Left lung (tissue), 10 donors: ENCODE measurements around the gene HOXA6. TPM values are rescaled to one million over a fixed set of nuclear protein-coding genes. Genes with fewer than 3 reads are reported as not detected.

Experiments
- ATAC-seq: fragments of 200-7000 bp; cut with Tn5 transposase; one replicate; pipeline ENCODE4 v1.9.1; 2020; ENCODE audit warnings: moderate library complexity
- DNase-seq, 4 donors: peaks; one replicate each; pipeline ENCODE4 v3.0.0-alpha.2; 2013 to 2020
- H3K27ac ChIP-seq, 2 donors: fragments of 200-600 bp; sonication (generic) in 1 of 2; one replicate each; pipeline versions ENCODE4 v1.5.0 to v1.8.0; 2020 to 2021
- H3K27me3 ChIP-seq, 2 donors: fragments of 200-600 bp; sonication (generic) in 1 of 2; one replicate each; pipeline versions ENCODE4 v1.5.0 to v1.8.0; 2020 to 2021
- H3K36me3 ChIP-seq, 2 donors: fragments of 200-600 bp; sonication (generic) in 1 of 2; one replicate each; pipeline versions ENCODE4 v1.5.0 to v1.8.0; 2020 to 2021
- H3K4me1 ChIP-seq, 2 donors: fragments of 200-600 bp; one replicate each; pipeline ENCODE4 v1.8.0; 2021
- H3K4me3 ChIP-seq, 2 donors: fragments of 200-600 bp; sonication (generic) in 1 of 2; one replicate each; pipeline versions ENCODE4 v1.5.0 to v1.8.0; 2020 to 2021; ENCODE audit warnings: mild to moderate bottlenecking in 1 of 2
- H3K9me3 ChIP-seq, 2 donors: fragments of 200-600 bp; sonication (generic) in 1 of 2; one replicate each; pipeline versions ENCODE4 v1.5.0 to v1.8.0; 2020 to 2021
- CTCF ChIP-seq, 2 donors: fragments of 200-600 bp; sonication (generic) in 1 of 2; IDR thresholded peaks; one replicate each; pipeline versions ENCODE4 v1.5.0 to v1.8.0; 2021; ENCODE audit warnings: antibody characterized with exemption in 2 of 2
- intact Hi-C, 2 donors: fragments of 100-400 bp; cut with DNase I; formaldehyde crosslinking; loops; one replicate each; pipeline versions ENCODE4 v1.11.2 to v1.14.2; 2022
- polyA plus RNA-seq, 6 donors: library from polyadenylated mRNA; unstranded; fragments of 120-200 nt; gene quantifications; one replicate each; pipeline ENCODE4 v1.2.1, GENCODE V29; 2013; ENCODE audit not compliant: insufficient read length in 6 of 6
- total RNA-seq, 2 donors: library from RNA; stranded (reverse); fragmentation: NEBNext Ultra II Directional; extraction: Animal tissue kit (Norgen Biotek cat#: 25700); gene quantifications; one replicate each; pipeline ENCODE4 v1.2.1, GENCODE V29; 2021
- donor health status: DM: no; HTN: yes; CAD: no.
- donor health status: DM: no; HTN: no; CAD: no.

The HOXA6 gene
- total and polyA plus RNA-seq, 8 donors: 3.5 to 16.2 (median 14.2) TPM

GRCh38 chr7:27174874-27175625, 27.5 kb upstream of the HOXA6 start:
- Histone ChIP-seq H3K4me1 (peaks cover 6 to 44% of the 10 kb centered on the region in 2 donors), H3K27me3 (peaks cover 100% of the 10 kb centered on the region in 2 donors), H3K9me3 (no peaks in the 10 kb centered on the region), H3K4me3 (no peak overlapping the region), H3K27ac (no peak overlapping the region), H3K36me3 (no peaks in the 10 kb centered on the region)
- intact Hi-C loops: no loop called here
- no peak for TF ChIP-seq CTCF (IDR thresholded peaks at IDR 0.05)
- ATAC-seq: no peak
- DNase-seq: peak in 1 of 4 donors; percentile 14

DNA sequence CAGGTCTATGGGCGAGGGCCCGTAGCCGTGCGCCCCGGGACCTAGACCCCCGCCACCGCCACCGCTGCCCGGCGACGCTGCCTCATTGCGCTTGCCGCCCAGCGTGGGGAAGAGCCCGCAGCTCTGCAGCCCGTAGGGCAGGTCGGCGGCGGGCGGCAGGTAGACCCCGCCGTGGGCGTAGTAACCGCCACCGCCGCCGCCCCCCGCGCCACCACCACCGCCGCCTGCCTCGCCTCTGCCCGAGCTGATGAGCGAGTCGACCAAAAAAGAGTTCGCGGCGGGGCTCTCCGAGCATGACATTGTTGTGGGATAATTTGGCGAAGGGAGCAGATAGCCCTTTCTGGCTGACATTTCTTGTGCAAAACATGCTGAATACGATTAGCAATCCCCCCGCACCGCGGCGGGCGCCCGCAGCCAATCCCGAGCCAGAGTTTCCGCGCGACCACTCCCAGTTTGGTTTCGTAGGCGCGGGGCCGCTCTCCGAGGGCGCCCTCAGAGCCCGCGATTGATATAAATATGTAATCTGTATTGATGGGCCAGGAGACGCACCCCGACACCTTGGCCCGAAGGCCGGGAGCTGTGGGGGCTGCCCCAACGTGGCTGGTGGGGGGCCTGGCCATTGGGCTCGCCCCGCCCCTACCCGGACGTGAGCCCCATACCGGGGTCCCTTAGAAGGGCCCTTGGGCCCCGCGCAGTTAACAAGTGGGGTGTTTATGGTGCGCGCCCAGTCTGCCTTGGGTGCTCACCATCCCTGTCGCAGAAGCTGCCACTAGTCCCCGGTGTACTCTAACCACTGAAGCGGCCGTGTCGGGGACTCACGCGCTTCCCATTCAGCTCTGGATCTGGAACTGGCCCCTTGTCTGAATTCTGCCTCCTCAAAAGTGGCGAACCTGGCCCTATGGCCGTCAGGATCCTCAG, 26.6 kb upstream of the HOXA6 start, which contains the start of gene HOXA10:
Gene HOXA10 (minus strand): TSS at position 365 of the 918 bp plus-strand sequence. CDS start 14 bp downstream, at position 351.
- no peak for TF ChIP-seq CTCF (IDR thresholded peaks at IDR 0.05)
- Histone ChIP-seq H3K4me1 (peaks cover 0 to 44% of the 10 kb centered on the region in 2 donors), H3K27me3 (peaks cover 100% of the 10 kb centered on the region in 2 donors), H3K9me3 (no peaks in the 10 kb centered on the region), H3K36me3 (no peaks in the 10 kb centered on the region), H3K4me3 (peak within 1 kb of the TSS; percentile 12 to 47), H3K27ac (no peak within 1 kb of the TSS)
- ATAC-seq (no peak), DNase-seq (peak in 1 of 4 donors; percentile 22)
- intact Hi-C loops: no loop called here

DNA sequence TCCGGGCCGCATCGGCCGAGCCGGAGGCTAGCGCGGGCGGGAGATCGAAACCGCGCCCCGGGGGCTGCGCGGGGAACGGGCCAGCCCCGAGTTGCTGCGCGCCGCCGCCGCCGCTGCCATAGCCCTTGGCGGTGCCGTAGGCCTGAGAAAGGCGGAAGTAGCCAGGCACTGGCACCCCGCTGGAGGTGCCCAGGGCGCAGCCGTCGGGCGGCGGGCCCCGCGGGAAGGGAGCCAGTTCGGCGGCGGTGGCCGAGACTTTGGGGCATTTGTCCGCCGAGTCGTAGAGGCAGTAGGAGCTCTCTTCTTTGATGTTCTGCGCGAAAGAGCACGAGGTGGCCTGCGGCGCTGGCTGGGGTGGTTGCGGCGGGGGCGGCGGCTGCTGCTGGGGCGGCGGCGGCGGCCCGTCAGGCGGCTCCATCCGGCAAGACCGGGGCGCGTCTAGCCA, 26.0 kb upstream of the HOXA6 start:
- peak in 2 of 4 donors; percentile 43 to 92 for DNase-seq

GRCh38 chr7:27172823-27173510, 25.4 kb upstream of the HOXA6 start:
- H3K36me3 ChIP-seq: no peaks in the 10 kb centered on the region
- H3K4me3 ChIP-seq: peak overlapping the region; percentile 12 to 47
- peaks cover 100% of the 10 kb centered on the region in 2 donors for H3K27me3 ChIP-seq
- DNase-seq: peak in 1 of 4 donors; percentile 34
- H3K9me3 ChIP-seq: no peaks in the 10 kb centered on the region
- H3K4me1 ChIP-seq: peaks cover 0 to 48% of the 10 kb centered on the region in 2 donors
- TF ChIP-seq CTCF (IDR thresholded peaks at IDR 0.05): no peak
- intact Hi-C loops: no loop called here
- ATAC-seq: peak; percentile 20
- H3K27ac ChIP-seq: no peak overlapping the region

More for the DNA sequence above, 26.0 kb upstream of the HOXA6 start:
- peaks cover 0 to 46% of the 10 kb centered on the region in 2 donors for H3K4me1 ChIP-seq
- peak; percentile 69 for ATAC-seq
- intact Hi-C loops: no loop called here
- TF ChIP-seq CTCF (IDR thresholded peaks at IDR 0.05): no peak
- H3K27me3 ChIP-seq: peaks cover 100% of the 10 kb centered on the region in 2 donors
- no peaks in the 10 kb centered on the region for H3K36me3 ChIP-seq
- H3K27ac ChIP-seq: no peak overlapping the region
- no peaks in the 10 kb centered on the region for H3K9me3 ChIP-seq
- peak overlapping the region; percentile 12 to 47 for H3K4me3 ChIP-seq
